ENCODE measurements around the gene CEP104. TPM values are rescaled to one million over a fixed set of nuclear protein-coding genes. Genes with fewer than 3 reads are reported as not detected.

Gene CEP104
- total RNA-seq, 4 donors from 2014 or later: 42.9 to 64.5 (median 54.7) TPM

DNA sequence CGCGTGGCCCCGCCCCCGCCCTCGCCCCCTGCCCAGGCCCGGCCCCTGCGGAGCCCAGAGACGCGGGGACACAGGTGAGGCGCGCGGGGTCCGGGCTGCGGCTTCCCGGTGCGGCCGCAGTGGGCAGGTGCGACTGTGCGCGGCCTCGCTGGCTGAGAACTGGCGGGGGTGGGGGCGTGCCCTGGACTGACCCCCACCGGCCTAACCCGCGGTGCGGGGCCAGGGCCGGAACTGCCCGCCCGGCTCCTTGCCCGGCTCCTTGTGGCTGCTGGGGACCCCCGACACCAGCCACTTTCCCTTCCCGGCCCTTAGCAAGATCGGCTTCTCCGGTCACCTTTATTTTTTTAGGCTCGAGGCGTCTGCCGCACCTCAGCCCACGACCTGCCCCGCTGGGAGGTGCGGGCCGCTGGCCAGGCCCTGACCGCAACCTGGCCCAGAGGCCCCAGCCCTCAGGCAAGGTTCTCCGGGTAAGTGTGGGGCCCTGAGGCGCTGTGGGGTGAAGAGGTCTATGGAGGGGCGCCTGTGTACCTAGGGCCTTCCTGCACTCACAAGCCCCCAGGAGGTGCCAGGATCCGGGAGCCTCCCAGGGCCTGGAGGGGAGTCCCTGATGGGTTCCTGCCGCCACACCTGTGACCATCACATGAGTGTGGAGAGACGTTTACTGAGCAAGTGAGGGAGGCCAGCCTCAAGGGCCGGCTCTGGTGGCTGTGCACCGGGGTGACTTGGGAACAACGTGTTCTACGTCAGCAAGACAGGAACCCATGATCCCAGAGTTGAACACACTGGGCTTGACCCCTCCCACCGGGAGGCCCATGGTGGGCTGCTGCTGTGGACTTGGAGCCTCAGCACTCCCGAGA lies 84.1 kb downstream of the CEP104 start, which contains the start of gene SMIM1:
Gene SMIM1, plus strand, starts transcription at position 35 of the 857 bp plus-strand sequence. CDS start 2,625 bp downstream, outside the sequence.
- peak within 1 kb of the TSS; percentile 66 to 89 (median 76) for H3K4me3 ChIP-seq
- H3K36me3 ChIP-seq: no peaks in the 10 kb centered on the region
- peaks cover 8 to 37% (median 19%) of the 10 kb centered on the region in 4 donors for H3K4me1 ChIP-seq
- DNase-seq: peak in 1 of 3 donors; percentile 53
- peaks cover 0 to 3% of the 10 kb centered on the region in 2 donors for H3K27me3 ChIP-seq
- no peak for TF ChIP-seq POLR2A (IDR thresholded peaks at IDR 0.05)
- TF ChIP-seq, protein P1, sequence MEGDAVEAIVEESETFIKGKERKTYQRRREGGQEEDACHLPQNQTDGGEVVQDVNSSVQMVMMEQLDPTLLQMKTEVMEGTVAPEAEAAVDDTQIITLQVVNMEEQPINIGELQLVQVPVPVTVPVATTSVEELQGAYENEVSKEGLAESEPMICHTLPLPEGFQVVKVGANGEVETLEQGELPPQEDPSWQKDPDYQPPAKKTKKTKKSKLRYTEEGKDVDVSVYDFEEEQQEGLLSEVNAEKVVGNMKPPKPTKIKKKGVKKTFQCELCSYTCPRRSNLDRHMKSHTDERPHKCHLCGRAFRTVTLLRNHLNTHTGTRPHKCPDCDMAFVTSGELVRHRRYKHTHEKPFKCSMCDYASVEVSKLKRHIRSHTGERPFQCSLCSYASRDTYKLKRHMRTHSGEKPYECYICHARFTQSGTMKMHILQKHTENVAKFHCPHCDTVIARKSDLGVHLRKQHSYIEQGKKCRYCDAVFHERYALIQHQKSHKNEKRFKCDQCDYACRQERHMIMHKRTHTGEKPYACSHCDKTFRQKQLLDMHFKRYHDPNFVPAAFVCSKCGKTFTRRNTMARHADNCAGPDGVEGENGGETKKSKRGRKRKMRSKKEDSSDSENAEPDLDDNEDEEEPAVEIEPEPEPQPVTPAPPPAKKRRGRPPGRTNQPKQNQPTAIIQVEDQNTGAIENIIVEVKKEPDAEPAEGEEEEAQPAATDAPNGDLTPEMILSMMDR (IDR thresholded peaks at IDR 0.05): no peak
- no peaks in the 10 kb centered on the region for H3K9me3 ChIP-seq
- H3K27ac ChIP-seq: peak within 1 kb of the TSS; percentile 56 to 80 (median 66)

DNA sequence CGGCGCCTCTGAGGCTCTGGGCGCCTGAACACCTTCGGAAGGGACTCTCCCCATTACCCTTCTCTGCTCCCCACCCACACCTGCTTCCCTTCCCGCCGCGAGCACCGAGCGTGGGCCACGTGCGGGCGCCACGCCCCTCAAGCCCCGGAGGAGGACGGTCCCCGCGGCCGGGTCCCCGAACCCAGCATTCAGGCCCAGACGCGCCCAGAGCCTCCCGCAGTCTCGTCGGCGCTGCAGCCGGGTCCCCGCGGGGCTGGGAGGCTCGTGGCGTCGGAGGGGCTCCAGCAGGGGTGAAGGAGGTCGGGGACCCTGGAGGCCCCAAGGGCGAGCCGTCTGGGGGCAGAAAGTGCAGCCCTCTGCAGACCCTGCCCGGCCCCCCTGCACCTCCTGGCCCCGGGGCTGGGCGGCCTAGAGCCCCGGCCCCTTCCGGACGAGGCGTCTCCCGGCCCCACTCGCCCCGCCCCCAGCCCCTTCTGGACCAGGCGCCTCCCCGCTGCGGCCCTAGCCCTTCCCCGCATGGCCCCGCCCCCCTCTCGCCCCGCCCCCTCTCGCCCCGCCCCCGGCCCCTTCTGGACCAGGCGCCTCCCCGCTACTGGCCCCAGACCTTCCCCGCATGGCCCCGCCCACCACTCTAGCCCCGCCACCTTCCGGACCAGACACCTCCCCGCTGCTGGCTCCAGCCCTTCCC lies 84.8 kb downstream of the CEP104 start:
- no peaks in the 10 kb centered on the region for H3K9me3 ChIP-seq
- peaks cover 8 to 37% (median 19%) of the 10 kb centered on the region in 4 donors for H3K4me1 ChIP-seq
- peak overlapping the region; percentile 56 to 80 (median 66) for H3K27ac ChIP-seq
- peak; percentile 91 to 98 (median 97) for DNase-seq
- peaks cover 0 to 3% of the 10 kb centered on the region in 2 donors for H3K27me3 ChIP-seq
- peak overlapping the region; percentile 66 to 89 (median 76) for H3K4me3 ChIP-seq
- H3K36me3 ChIP-seq: no peaks in the 10 kb centered on the region
- TF ChIP-seq, protein P1 (IDR thresholded peaks at IDR 0.05): no peak
- TF ChIP-seq POLR2A (IDR thresholded peaks at IDR 0.05): no peak

DNA sequence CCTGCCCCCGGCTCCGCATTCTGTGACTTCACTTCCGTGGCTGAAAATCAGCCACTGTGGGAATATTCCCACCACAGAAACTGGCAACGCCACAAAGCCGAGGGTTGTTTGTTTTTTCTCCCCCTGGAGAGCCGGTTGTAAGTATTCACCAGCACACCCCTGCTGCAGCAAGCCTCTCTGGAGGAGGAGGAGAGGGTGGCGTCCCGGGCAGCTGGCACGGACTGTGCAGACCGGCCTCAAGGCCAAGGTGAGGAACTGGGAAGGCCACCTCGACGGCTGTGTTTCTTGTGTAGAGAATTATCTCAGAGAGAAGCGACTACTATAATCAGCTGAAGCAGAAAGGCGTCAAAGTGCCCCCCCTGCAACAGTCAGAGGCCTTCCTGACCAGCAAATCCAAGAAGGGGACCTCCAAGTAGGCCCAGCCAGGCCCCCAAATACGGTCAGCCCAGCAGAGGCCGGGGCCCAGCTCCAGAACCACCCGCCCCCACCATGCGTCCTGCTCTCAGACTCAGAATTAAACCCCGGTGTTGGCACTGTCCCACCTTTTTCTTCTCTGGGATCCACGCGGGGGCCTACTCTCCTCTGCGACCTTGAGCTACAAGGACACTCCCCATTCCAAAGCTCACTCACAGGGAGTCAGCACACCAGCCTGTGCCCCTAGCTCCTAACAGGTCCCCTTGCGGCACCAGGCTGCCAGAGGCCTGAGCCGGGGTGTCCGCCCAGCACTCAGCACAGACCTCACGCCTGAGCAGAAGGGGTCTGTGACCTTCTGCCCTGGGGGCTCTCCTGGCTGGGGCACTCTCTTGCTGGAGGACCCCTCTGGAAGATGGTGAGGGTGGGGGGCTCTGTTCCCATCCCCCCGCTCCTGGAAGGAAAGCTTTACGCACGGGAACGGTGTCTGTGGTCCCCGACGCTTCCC lies 85.6 kb downstream of the CEP104 start:
- H3K27me3 ChIP-seq: peaks cover 0 to 3% of the 10 kb centered on the region in 2 donors
- H3K9me3 ChIP-seq: no peaks in the 10 kb centered on the region
- no peak for TF ChIP-seq POLR2A (IDR thresholded peaks at IDR 0.05)
- TF ChIP-seq, protein P1 (IDR thresholded peaks at IDR 0.05): no peak
- DNase-seq: peak in 1 of 3 donors; percentile 44
- peak overlapping the region in 1 of 4 donors; percentile 78 for H3K27ac ChIP-seq
- peaks cover 8 to 36% (median 19%) of the 10 kb centered on the region in 4 donors for H3K4me1 ChIP-seq
- peak overlapping the region; percentile 66 to 89 (median 76) for H3K4me3 ChIP-seq
- no peaks in the 10 kb centered on the region for H3K36me3 ChIP-seq

- Histone ChIP-seq H3K36me3 (no peaks in the 10 kb centered on the region), H3K4me3 (no peak overlapping the region), H3K4me1 (peaks cover 3 to 24% (median 13%) of the 10 kb centered on the region in 4 donors), H3K27me3 (peaks cover 0 to 3% of the 10 kb centered on the region in 2 donors), H3K27ac (no peak overlapping the region), H3K9me3 (no peaks in the 10 kb centered on the region)
- peak in 1 of 3 donors; percentile 27 for DNase-seq
- no peak for TF ChIP-seq POLR2A (IDR thresholded peaks at IDR 0.05)
- TF ChIP-seq, protein P1 (IDR thresholded peaks at IDR 0.05): no peak
These were observed 86.8 kb downstream of the CEP104 start for GRCh38 chr1:3770047-3770765.
